Stimulated activated CD4-positive, alpha-beta T cell treated with anti-CD3 and anti-CD28 coated beads, Interleukin-1b, Interleukin-23, amount 100 ng/mL, for 4 hours (primary cell): ENCODE results near the gene EMILIN3.

ENCODE experiments used
- DNase-seq, 2 donors: peaks; one replicate each; pipeline ENCODE4 v3.0.0-alpha.2; 2020; ENCODE audit warnings: low read depth in 2 of 2

Gene EMILIN3, protein sequence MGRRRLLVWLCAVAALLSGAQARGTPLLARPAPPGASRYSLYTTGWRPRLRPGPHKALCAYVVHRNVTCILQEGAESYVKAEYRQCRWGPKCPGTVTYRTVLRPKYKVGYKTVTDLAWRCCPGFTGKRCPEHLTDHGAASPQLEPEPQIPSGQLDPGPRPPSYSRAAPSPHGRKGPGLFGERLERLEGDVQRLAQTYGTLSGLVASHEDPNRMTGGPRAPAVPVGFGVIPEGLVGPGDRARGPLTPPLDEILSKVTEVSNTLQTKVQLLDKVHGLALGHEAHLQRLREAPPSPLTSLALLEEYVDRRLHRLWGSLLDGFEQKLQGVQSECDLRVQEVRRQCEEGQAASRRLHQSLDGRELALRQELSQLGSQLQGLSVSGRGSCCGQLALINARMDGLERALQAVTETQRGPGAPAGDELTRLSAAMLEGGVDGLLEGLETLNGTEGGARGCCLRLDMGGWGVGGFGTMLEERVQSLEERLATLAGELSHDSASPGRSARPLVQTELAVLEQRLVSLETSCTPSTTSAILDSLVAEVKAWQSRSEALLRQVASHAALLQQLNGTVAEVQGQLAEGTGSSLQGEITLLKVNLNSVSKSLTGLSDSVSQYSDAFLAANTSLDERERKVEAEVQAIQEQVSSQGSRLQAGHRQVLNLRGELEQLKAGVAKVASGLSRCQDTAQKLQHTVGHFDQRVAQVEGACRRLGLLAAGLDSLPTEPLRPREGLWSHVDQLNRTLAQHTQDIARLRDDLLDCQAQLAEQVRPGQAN

DNA sequence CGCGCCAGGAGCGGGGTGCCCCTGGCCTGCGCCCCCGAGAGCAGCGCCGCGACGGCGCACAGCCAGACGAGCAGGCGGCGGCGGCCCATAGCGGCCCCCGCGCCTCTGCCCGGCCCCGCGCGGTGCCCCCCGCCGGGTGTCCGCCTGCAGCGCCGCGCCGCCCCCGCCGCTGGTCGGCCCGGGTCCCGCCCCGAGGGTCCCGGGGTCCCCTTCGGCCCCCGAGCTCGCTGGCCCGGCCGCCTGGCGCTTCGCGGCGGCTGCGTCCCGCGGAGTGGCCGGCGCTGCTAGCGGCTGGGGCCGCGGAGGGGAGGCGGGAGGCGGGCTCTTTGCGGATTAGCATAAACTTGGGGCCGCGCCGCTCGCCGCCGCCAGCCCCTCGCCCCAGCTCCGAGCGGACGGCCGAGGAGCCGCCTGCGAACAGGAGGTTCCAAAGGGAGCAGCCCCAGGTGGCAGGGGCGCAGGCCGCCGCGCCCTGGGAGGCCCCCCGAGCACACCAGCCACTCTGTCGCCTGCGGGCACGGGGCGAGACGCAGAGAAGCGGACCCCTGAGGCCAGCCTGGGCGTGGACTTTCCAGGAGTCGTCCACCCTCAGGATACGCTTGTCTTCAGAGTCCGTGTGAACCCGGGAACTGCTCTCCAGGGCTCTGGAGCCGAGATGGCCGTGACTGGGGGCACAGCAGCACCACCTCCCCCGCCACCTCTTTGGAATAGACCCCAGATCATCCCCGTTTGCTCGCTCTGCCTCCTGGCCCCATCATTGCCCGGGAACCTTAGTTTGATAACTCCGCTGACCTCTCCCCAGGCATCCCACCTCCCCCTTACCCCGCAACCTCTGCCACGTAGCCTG is at the start of gene EMILIN3:
EMILIN3 (minus strand) TSS at position 273 of the 847 bp plus-strand sequence; CDS start at position 89, 184 bp downstream.
- no peak for DNase-seq

DNA sequence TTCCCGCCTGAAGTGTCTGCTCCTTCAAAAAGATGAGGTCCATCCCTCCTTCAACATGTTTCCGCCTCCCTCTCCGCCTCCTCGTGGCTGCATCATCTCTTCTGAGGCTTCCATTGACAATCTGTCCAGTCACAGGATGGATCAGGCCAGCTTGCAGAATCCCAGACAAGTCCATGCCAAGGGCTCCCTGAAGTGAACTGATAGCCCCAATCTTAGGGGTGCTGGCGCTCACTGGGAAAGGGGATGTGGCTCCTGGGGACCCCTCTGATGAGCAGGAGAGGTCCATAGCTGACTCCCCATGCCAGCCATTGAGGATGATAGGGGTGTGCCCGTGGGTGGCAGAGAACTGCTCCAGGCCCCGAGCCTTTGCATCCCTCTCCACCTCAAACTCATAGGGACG is 48.6 kb upstream of the EMILIN3 start:
- no peak for DNase-seq

DNA sequence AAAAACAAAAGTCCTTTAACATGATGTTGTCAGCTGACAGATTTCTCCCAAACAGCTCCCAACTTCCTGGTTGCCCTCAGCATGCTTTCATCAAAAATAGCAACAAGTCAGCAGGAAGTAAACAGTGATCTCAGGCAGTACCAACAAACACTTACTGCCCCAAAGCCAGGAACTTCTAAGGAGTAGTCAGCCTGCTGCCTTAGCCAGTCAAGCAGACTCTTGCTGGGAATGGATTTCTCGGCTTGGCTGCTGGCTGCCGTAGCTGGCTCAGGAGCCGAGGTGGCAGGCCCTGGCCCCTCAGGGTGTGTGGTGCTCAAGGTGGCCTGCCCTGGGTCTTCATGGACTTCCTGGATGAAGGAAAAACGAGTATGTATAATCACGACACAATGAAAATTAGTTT is 46.6 kb upstream of the EMILIN3 start:
- no peak for DNase-seq

DNA sequence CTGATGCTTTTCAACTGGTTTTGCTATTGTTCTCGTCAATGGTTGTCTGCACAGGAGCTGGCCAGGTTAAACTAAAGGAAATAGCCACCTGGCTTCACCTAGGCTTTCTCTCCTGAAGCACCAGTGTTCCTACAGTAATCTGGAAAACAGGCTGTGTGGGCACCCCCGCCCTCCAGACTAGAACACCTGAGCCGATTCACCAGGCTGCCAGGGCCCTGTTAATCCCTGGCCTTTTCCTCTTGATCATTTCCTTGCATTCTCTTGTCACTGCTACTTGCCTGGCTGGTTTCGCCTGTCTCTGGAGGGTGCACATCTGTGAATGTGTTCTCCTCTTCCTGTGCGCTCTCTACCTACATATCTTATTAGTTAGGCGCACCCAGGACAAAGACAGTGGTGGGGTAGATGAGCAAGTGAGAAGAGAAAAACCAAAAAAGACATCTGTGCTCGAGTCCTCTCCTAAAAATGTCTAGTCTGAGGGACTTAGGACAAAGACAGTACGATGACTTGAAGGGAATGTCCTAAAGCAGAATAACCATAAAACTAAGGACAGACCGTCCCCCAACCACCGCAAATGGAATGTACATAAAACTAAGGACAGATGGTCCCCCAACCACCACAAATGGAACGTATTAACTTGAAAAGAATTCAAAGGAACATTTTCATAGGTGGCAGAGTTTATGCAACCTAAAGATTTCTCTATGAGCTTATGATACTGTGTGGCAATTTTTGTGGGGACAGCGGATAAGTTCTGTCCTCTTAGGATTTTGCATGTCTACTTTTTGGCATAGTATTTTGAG is 45.9 kb upstream of the EMILIN3 start:
- DNase-seq = no peak

DNA sequence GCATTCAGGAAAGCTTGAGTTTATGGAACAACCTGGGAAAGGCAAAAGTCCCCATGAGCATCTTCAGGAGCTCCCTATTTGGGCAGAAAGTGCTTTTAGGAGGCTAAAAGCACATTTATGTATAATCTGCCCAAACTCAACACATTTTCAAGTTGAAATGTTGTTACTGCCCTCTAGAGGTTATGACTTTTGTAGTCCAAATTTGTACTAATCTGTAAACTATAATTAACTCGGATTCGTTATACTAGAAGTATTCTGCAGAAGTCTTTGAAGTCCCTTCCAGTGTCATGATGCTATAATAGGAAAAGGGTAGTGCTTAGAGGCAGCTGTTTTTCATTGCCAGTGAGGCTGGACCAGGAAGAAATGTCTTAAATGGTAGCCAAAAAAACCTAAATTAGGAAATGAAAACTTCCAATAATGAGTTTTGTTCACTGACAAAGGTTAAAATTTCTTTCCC is 44.8 kb upstream of the EMILIN3 start:
- DNase-seq = no peak

DNA sequence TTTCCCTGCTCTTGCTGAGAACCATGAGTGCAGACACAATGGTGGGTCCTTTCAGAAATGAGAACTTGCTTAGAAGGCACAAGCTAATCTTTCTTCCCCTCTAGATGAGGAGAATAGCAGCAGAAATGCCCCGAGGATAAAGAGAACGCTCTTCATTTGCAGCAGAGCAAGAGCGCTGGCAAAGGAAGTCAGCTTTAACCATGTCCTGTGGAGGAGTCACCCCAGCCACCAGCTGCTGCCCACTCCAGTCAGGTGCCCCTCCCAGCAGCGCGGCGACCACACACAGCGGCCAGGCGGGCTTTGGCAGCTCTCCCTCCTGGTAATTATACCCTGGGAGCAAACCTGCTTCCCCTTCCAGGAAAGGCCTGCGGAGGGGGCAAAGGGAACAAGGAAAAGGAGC is 42.4 kb upstream of the EMILIN3 start:
- DNase-seq = no peak

DNA sequence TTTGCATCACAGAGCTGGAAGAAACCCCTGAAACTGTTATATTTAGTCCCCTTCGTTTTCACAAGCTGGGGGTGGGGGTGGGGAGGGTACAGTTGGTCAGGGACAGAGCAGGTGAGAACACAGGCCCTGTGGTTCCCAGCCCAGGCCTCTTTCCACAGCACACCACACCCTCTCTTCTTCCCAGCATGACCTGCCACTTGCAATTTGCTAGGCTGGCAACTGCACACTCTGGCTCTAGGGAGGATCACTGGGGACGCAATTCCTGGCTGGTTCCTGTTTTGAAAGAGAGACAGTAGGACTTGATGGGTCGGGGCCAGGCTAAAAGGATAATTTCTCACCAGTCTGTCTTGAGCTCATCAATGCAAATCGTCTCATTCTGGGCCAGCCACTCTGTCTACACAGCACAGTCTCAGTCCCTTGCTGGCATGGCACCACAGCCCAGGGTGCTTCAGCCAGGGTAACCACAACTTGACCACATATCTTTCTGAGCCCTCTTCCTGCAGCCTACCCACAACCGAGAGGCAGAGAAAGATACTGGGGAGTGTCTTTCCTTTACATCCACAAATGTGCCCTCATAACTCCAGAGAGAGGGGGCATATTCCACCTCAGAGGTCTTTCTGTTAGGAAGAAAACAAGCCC is 41.7 kb upstream of the EMILIN3 start:
- DNase-seq = no peak

DNA sequence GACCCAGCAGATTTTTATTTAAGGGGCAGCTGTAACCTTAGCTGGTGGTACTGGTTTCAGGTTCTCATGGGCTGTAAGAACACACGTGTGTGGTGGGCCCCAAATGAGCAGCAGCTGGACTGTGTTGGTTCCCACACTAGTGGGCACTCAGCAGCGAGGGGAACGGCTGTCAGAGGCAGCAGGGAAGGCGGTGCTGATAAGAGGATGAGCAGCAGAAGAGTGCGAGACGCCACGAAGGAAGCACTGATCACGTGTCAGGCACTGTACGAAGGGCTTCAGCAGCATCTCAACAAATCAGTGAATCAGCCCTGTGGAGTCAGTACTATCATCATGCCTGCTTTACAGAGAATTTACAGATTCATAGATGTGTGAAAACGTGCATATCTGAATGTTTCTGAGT is 41.0 kb upstream of the EMILIN3 start:
- DNase-seq = no peak

DNA sequence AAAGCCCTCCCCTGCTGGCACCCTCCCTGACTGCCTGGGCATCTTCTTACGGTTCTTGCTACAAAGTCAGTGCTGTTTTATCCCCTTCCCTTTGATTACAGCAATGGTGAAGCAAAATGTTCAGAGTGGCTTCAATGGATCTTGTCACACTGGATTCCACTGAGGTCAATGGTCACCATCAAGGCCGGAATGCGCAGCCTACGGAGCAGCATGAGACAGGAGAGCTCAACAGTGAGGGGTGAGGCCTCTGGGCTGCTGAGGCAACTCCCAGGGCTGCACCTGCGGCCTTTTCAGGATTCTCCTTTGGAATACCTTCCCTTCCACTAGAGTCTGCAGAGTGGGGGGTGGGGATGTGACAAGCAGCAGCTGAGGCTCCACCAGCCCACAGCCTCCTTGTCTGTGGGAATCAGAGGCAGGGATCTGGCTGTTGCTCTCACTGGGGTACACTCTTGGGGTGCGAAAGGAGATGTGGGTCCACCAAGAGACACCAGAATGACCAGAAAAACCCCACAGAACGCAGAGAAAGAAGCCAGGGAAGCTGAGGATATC is 40.4 kb upstream of the EMILIN3 start:
- DNase-seq = no peak

DNA sequence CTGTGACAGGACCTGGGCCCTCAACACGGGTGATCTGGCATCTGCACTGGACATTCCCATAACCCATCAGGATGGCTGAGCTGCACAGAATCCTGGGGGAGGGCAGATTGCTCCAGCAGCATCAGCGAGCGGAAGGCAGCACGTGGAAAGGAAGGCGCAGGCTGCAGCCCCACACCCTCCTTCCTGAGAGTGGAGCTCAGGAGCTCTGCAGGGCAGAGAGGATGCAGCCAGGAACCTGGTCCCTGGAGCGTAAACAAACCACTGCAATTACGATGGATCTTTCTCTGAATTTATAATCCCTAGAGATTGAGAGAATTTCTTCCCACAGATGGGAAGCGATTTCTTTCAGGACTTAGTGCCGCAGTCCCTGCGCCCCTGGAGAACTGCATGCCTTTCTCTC is 39.7 kb upstream of the EMILIN3 start:
- DNase-seq = no peak

DNA sequence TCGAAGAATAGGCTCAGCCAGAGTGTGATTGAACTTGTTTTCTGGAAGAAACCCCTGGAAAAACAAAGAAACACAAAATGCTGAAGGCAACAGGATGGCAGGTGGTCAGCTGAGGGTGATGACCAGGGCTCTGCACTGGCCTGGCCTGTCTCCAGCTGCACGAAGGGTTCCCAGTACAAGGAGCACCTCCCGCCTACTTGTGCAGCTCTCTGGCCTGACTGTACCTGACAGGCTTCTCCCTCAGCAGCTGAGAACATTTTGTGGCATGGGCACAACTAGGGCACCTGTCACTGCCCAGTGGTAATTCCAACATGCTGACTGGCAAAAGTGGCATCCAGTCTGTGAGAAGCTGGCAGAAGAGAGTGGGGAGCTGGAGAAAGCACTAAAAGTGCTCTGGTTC is 38.8 kb upstream of the EMILIN3 start:
- DNase-seq = no peak

DNA sequence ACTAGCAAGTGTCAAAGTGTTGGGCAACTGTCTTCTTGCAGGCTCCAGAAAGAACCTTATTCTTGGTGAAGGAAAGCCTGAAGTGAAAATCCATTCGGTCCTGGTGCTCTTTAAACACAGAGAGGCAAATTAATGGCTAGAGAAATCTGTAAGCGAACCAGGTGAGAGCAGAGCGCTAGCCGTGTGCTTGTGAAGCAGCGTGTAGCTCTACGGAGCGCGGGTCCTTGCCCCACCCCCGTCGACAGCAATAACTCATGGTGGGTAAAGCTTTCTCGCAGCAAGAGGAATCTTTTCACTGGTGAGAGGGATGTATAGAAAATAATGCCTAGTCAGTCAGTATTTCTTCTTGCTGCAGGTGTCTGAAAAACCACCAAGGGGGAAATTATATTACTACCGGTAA is 37.0 kb upstream of the EMILIN3 start:
- DNase-seq = no peak

DNA sequence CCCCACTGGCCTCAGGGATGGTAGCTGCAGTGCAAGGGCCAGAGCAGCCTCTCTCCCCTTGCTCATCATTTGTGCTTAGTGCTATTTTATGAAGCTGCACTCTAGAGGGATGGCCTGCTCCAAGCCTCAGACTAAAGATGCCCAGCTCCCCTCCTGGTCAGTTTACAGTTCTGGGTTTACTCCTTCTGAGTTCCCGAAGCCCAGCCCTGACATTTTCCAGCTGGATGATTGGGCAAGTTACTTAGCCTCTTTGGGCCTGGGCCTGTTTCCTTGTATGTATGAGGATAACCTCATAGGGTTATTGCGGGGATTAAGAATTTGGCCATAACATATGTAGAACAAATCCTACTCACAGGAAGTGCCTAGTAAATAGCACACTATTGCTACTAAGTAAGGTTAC is 31.8 kb upstream of the EMILIN3 start:
- no peak for DNase-seq

DNA sequence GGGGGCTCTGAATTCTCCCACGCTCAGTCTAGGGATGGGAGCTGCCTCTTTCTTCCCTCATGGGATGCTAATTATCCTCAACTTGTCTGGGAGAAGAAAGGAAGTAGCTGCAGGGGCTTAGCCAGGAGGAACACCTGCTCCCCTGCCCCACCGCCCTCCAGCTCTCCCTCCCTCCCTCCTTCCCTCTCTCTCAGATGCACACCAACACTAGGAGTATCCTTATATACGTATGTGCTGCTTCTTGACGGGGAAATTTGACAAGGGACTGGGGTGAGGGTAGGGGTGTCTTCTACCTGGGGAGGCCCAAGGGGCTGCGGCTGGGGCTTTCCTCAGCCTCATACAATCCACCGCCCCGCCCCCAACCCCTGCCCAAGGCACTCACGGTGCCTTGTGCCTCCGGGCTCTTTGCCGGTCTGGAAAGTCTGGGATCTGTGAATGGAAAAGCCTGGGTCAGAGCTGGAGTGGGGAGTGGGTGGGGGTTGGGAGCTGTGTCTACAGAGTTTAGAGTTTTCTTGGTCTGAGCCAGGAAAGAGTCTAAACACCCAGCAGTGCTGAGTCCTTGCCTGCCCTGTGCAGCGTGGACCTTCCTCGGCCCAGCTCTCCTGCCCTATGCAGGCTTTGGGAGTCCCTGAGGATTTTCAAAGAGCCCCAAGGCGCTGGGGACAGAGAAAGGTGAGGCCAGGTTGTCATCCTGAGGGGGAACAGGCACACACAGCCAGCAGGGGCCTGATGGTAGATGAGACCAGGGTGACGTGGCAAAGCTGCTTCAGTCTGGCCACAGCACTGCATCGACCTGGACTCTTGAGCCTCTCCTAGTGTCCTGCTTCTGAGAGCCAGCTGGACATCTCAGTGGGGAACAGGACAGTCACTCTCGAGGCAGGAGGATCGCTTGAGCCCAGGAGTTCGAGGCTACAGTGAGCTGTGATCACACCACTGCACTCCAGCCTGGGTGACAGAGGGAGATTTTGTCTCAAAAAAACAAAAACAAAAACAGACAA is 29.3 kb upstream of the EMILIN3 start:
- no peak for DNase-seq

DNA sequence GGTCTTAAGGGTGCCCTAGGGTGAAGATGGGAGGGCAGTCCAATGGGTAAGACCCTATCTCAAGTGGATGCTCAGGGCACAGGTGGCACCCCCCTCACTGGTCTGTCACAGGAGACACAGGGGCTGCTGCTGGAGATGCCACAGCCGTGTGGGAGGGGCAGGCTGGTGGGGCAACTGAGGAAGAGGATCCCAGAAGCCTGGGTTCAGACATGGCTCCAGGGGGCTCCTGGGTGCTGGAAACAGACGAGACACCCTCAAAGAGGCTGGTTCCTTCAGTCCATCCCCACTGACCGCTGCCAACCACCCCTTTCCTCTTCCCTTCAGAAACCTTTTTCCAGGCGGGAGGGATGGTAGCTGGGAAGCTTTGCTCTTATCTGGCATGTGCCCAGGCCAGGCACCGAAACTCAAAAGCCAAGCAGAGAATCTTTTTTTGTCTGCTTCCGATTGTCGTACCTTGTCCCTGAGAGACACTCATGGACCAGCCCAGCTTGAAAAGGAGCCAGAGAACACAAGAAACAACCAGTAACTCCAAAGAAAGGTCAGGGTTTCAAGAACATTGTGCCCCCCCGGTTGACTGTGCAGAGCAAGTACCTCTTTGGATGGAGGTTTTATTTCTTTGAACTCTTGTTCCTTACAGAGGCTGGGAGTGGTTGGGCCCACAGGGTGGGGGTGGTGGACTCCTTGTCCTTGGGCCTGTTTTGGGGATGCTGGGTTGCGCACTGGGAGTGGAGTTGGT is 28.5 kb upstream of the EMILIN3 start:
- DNase-seq = no peak

DNA sequence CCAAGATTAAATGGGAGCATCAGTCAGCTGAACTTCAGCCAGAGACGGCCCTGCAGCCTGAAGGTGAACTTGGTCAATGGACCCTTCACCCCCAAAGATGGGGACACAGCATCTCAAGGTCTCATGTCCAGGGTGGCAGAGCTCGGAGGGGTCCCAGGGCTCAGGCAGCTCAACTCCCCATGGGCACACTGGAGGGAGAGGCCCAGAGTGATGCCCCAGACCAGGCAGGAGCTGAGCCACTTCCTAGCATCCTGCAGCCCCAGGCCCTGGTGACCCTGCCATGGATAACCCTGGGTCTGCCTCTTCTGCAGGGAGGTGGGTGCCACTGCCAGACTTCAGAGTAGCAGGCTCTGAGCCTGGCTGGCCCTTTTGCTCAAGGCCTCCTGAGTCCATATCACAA is 27.5 kb upstream of the EMILIN3 start:
- no peak for DNase-seq

DNA sequence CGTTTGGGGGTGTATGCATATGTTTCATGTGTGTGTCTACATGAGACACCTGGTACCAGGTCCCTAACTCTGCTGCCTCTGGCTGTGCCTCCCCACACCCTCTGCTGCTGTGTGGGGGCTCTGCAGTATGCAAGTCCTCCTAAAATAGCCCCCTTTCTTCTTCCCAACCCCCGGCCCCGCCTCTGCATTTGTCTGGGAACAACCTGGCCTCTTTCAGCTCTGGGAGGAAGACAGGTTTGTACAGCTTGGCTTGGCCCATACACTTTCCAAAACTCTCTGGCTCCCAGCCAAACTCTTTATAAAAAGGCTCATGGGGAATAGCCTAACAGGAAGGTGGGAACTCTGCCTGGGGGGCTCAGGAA is 27.1 kb upstream of the EMILIN3 start:
- no peak for DNase-seq

DNA sequence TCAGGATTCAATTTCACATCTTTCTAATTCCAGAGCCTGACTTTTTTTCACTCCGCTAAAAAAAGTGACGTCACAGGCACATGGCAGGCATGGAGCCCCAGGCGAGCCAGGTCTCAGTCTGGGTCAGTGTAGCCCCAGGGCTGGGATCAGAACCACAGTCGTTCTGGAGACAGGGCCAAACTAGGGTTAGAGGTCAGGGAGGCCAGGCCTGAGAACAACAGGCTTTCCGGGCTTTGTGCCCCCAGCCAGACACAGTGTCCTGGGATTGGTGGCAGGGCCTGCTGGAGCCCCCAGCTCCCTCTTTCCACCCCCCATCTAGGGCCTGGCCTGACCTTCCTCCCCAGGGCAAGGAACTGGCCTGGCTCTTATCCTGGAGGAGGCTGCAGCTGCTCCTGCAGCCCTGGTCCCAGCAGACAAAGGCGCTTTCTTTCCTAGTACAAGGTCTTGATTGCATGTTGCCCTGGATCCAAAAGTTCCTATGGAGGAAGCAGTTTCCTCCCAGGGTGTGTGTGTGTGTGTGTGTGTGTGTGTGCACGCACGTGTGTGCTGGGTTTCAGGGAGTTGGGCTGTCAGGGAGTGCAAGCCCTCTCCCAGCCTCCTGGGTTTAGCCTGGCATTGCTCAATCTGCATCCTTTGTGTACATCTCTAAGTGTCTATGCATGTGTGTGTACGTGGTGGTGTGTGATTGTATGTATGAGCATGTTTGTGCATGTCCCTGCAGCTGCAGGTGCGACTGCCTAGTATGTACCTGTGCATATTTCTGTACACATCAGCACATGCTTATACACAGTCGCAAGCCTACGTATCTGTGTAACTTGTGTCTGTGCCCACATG is 26.5 kb upstream of the EMILIN3 start:
- no peak for DNase-seq
